GM19239 (cell line): ENCODE measurements around the gene VPS13C.
"Not testable (repeated sequence)": the region's sequence is repeated elsewhere in the genome, so short reads cannot be mapped to it uniquely, and the experiment has no call there.

Experiments used
- DNase-seq: peaks from one replicate; pipeline ENCODE4 v3.0.0; 2011; ENCODE audit warnings: low spot score; ENCODE audit not compliant: insufficient read length
- FAIRE-seq: peaks from 2 replicates; lab custom pipeline; 2011; peaks lifted over from hg19 to GRCh38; lab: Jason Lieb, UNC

VPS13C gene

DNA sequence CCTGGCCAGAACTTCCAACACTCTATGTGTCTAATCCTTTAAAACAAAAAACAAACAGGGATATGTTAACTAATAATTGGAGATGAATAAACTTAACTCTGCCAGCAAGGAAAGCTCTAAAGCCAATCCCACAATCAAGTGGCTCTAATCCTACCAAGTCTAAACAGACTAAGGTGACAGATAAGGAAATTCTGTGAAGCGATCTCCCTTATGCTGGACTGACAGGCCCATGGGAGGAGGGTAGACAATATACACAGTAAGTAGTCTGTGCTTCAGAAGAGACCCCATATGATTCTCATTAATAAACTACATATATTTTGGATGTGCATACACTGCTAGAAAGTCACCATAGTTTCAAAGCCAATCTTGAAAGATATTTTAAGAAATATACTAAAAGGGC, 10.1 kb downstream of the VPS13C start:
- FAIRE-seq (no peak), DNase-seq (no peak)

GRCh38 chr15:62048254-62048653, 12.0 kb downstream of the VPS13C start:
- DNase-seq, FAIRE-seq: not testable (repeated sequence)

- DNase-seq, result no peak
Observed at GRCh38 chr15:62047282-62047827, 12.9 kb downstream of the VPS13C start.

GRCh38 chr15:62046078-62046743, 14.0 kb downstream of the VPS13C start:
- FAIRE-seq, result peak; percentile 88

More at GRCh38 chr15:62047282-62047827, 12.9 kb downstream of the VPS13C start:
- FAIRE-seq, result no peak

GRCh38 chr15:62035256-62035924, 24.9 kb downstream of the VPS13C start:
- FAIRE-seq (no peak), DNase-seq (no peak)

More at GRCh38 chr15:62046078-62046743, 14.0 kb downstream of the VPS13C start:
- DNase-seq, result no peak

GRCh38 chr15:62027916-62028315, 32.3 kb downstream of the VPS13C start:
- DNase-seq, result no peak
- FAIRE-seq, result peak; percentile 85

DNA sequence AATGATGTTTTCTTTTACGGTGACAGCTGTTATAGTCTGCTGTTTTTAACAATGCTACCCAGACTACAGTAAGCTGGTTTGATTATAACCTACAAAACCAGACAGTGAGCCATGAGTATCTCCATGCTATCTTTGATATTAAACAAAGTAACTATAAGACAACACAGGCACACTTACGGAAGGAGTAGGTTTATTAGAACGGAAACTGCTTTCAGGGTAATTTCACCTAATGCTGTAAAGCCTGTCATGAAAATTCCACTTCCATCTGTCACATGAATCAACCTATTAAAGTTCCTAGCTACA, 33.0 kb downstream of the VPS13C start:
- DNase-seq (no peak), FAIRE-seq (peak; percentile 70)

- FAIRE-seq, result peak; percentile 49
Observed at GRCh38 chr15:62026487-62027262, 33.6 kb downstream of the VPS13C start.

DNA sequence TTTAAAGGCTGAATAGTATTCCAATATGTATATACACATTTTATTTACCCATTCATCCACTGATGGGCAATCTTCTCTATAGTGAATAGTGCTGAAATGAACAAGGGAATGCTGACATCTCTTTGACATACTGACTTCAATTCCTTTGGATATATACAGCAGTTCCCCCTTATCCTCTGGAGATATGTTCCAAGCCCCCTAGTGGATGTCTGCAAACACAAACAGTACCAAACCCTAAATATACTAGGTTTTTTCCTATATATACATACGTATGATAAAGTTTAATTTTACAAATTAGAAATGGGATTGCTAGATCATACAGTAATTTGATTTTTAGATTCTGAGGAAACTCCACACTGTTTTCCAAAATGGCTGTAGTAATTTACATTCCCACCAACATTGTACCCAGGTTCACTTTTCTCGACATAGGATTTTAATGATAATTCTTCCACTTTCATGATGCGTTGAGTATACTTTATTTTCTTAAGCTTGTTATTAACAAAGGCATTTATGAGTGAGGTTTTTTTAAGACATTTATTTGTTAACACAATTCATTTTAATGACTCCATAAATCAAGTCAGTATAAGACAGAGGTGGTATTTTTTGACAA, 38.2 kb downstream of the VPS13C start:
- FAIRE-seq (no peak), DNase-seq (no peak)

More at GRCh38 chr15:62026487-62027262, 33.6 kb downstream of the VPS13C start:
- no peak for DNase-seq

DNA sequence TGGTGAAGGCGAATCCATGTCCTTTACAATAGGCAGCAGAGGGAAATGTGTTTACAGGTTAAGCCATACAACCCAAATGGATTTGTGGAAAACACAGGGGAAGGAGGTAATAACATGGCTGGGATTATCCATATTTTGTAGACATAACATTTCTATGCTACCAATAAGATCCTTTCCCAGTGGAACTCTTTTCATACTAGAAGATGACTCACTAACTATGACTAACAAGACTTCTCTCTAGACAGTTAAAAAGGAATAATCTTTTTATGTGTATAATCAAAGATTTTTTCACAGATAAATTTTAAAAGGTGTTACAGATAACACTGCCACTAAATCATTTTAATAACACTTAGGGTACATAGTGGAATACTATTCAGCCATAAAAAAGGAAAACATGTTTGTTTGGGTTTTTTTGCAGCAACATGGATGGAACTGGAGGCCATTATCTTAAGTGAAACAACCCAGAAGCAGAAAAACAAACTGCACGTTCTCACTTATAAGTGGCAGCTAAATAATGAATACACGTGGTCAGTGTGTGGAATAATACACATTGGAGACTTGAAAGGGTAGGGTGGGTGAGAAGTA, 39.6 kb downstream of the VPS13C start:
- DNase-seq (no peak), FAIRE-seq (no peak)

DNA sequence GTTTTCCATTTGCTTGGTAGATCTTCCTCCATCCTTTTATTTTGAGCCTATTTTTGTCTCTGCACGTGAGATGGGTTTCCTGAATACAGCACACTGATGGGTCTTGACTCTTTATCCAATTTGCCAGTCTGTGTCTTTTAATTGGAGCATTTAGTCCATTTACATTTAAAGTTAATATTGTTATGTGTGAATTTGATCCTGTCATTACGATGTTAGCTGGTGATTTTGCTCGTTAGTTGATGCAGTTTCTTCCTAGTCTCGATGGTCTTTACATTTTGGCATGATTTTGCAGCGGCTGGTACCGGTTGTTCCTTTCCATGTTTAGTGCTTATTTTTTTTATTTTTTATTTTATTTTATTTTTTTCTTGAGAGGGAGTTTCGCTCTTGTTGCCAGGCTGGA, 54.9 kb downstream of the VPS13C start:
- FAIRE-seq, DNase-seq: not testable (repeated sequence)

GRCh38 chr15:61997786-61998185, 62.5 kb downstream of the VPS13C start:
- no peak for FAIRE-seq
- DNase-seq, result no peak

DNA sequence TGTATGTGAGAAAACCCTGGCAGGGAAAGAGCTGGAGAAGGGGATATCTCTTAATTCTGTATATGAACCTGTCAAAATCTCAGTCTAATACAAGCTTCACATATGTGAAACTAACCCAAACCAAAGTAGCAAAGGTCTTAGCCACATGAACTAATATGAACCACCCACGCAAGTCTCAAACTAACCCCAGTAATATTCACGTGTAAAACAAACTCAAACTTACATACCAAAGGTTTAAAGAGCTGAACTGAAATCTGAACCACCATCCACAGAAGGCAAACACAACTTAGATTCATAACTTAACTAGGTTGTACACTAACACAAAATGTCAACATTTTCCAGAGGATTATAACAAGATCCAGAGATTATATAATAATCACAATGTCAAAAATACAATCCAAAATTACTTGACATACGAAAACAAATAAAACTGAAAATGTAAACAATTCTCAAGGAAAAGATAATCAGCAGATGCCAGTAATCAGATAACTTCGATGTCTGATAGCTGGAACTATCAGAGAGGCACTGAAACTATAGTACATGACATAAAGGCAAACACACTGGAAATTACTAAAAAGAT, 64.1 kb downstream of the VPS13C start:
- no peak for DNase-seq
- no peak for FAIRE-seq

- FAIRE-seq, result no peak
- DNase-seq, result no peak
Observed at GRCh38 chr15:61994216-61994615, 66.0 kb downstream of the VPS13C start.

GRCh38 chr15:61992518-61992917, 67.7 kb downstream of the VPS13C start:
- DNase-seq, result no peak
- no peak for FAIRE-seq

DNA sequence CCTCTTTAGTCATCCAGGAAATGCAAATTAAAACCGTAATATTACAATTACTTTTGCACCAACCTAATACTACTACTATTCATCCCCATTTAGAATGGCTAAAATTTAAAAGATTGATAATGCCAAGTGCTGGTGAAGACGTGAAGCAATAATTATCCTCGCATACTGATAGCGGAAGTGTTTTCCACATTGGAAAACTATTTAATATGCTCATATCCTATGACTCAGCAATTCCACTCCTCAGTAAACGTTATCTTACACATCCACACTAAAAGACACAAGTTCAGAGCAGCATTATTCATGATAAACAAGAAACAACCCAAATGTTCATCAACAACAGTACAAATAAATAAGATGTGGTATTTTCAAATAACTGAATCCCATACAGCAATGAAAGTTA, 70.6 kb downstream of the VPS13C start:
- no peak for DNase-seq
- FAIRE-seq, result no peak

GRCh38 chr15:61987824-61988223, 72.4 kb downstream of the VPS13C start:
- FAIRE-seq (no peak), DNase-seq (no peak)

DNA sequence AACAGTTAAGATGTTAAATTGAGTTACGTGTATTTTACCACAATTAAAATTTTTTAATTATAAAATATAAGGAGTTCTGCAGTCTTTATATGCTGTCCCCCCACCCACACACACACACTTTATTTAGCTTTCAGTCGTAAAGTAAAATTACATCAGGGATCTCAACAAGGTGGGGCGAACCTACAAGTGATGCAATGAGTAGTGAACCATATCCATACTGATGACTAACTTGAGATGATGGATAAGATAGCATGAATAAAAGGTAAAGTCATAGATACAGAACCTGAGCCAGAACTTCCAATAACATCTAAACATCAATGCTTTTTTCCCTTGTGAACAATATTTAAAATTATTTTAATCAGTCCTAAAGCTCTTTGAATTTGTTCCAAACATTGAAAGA, 77.2 kb downstream of the VPS13C start:
- DNase-seq, result no peak
- no peak for FAIRE-seq

DNA sequence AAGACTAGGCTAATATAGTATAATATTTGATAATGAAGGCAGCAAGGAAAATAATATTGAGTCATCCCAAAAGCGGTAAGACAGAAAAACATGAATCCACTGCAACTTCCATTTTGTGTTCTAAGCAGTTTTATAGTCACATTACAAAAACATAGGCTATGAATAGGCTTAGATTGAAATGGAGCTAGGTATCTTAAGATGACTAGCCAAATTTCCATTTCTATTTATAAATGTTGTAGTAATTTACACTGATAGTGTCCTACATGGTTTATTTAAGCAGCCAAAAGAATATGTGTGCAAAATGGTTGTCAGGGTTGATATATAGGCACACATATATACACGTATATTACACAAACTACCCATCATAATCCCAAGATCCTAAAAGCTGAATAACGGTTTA, 82.0 kb downstream of the VPS13C start:
- FAIRE-seq, result no peak
- no peak for DNase-seq

DNA sequence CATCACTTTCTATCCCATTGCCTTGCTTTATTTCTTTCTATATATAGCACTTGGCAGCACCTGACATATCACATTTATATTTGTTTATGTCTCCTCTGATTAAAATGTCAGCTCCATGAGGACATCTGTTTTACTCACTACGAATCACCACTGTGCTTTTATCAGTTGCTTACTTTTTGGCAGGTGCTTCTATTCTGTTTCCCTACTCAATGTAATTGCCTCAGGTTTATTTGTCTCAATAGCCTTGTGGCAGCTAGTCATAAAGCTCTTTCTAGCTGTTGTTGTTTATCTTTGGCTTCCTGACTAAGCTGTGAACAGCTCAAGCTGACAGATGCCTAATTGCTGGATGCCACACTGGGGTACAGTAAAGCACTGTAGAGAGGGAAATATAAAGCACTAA, 85.5 kb downstream of the VPS13C start:
- no peak for FAIRE-seq

More for the DNA sequence above, 85.5 kb downstream of the VPS13C start:
- no peak for DNase-seq
